Activated CD4-positive, alpha-beta T cell treated with anti-CD3 and anti-CD28 coated beads, Interleukin-2, amount 50 U/mL, for 4 hours (primary cell): ENCODE measurements around the gene NUTM2D.
"Not testable (repeated sequence)": the region's sequence is repeated elsewhere in the genome, so short reads cannot be mapped to it uniquely, and the experiment has no call there.

ENCODE experiments used
- DNase-seq, 2 experiments: peaks; one replicate each; pipeline ENCODE4 v3.0.0-alpha.2; 2020

Gene NUTM2D

GRCh38 chr10:87374091-87374490 is 16.5 kb downstream of the NUTM2D start:
- not testable (repeated sequence) for DNase-seq

- DNase-seq, result not testable (repeated sequence)
Measured at GRCh38 chr10:87379115-87379514, 21.6 kb downstream of the NUTM2D start.

- not testable (repeated sequence) for DNase-seq
Measured at GRCh38 chr10:87383149-87383857, 25.8 kb downstream of the NUTM2D start.

- DNase-seq, result not testable (repeated sequence)
Measured at GRCh38 chr10:87384283-87384682, 26.7 kb downstream of the NUTM2D start.

GRCh38 chr10:87385762-87386360 is 28.3 kb downstream of the NUTM2D start:
- not testable (repeated sequence) for DNase-seq

GRCh38 chr10:87391360-87391759 is 33.8 kb downstream of the NUTM2D start:
- DNase-seq, result not testable (repeated sequence)

- not testable (repeated sequence) for DNase-seq
Measured at GRCh38 chr10:87396206-87396605, 38.7 kb downstream of the NUTM2D start.

- not testable (repeated sequence) for DNase-seq
Measured at GRCh38 chr10:87398436-87398835, 40.9 kb downstream of the NUTM2D start.

GRCh38 chr10:87407516-87408467 is 50.2 kb downstream of the NUTM2D start:
- DNase-seq, result not testable (repeated sequence)

- not testable (repeated sequence) for DNase-seq
Measured at GRCh38 chr10:87413921-87414320, 56.4 kb downstream of the NUTM2D start.
